AG08395 (cell line): ENCODE data around the gene ZNF292.
A peak's percentile ranks its signal among the peaks of the same experiment; 100 is the strongest.
"Not testable (repeated sequence)": the region's sequence is repeated elsewhere in the genome, so short reads cannot be mapped to it uniquely, and the experiment has no call there.

ENCODE experiments used
- DNase-seq: peaks from one replicate; pipeline ENCODE4 v3.0.0; 2012; ENCODE audit warnings: mixed read lengths, low spot score

The ZNF292 gene

DNA sequence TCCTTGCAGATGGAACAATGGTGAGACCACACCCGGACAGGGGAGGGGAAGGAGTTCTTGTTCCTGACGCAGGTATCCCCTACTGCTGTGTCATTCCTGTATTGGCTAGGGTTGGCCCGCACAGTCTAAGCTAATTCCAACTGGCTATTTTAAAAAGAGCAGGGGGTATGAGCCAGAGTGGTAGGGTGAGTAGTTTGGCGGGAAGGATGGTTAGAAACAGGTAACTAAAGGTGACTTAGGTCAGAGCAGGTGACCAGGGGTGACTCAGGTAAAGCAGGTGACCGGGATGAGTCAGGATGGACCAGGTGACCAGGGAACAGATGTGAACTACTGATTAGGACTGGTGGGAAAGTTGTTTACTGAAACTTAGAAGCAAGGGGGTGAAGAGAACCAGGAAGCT lies 58.0 kb downstream of the ZNF292 start:
- no peak for DNase-seq

DNA sequence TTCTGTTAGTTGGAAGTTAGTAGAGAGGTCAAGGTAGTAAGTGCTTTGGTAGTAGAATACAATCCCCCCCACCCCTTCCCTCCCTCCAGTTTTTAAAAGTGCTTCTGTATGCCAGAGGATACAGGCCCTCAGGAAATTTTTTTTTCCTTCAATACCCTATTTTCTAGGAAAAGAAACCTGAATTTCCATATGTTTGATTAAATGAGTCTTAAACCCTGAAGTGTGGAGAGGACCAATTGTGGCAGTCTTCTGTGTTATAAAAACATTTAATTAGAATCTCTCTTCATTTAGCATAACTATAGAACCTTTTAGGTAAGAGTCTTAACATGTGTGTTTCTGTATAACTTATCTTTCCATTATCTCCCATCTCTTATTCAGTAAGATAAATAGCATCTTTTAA lies 59.5 kb downstream of the ZNF292 start:
- DNase-seq: no peak

DNA sequence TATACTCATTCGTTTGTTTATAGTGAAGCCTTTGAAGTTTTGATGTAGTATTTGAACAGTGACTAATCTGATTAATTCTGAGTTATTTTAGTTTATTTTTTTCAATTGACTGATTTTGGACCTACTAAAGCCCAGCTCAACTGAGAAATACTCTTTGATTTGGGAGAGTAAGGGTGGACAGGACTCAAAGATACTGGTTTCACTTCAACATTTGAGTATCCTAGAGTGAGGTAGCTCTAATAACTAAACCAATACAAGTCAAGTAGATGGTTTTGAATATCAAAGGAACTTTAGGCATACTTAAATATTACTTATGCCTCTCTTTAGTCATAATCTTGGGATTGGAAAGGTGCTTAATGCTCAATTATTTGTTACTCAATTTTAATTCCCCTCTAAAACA lies 65.6 kb downstream of the ZNF292 start:
- DNase-seq: no peak

DNA sequence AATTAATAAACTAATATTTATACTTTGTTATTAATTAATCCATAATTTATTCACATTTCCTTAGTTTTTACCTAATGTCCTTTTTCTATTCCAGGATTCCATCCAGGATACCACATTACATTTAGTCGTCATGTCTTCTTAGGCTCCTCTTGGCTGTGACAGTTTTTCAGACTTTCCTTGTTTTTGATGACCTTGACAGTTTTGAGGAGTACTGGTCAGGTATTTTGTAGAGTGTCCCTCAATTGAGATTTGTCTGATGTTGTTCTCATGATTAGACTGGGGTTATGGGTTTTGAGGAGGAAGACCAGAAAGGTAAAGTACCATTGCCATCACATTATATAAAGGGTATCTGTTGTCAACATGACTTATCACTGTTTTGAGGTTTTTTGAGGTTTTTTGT lies 67.3 kb downstream of the ZNF292 start:
- no peak for DNase-seq

DNA sequence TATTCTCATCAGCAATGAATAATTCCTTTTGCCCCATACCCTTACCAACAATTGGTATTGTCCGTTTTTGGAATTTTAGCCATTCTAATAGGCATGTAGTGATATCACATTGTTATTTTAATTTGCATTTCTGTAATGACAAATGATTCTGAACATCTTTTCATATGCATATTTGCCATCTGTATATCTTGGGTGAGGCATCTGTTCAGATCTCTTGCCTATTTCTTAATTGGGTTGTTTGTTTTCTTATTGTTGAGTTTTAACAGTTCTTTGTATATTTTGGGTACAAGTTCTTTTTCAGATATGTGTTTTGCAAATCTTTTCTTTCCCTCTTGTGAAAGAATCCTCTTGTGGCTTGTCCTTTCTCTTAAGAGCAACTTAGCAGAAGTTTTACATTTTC lies 69.6 kb downstream of the ZNF292 start:
- no peak for DNase-seq

DNA sequence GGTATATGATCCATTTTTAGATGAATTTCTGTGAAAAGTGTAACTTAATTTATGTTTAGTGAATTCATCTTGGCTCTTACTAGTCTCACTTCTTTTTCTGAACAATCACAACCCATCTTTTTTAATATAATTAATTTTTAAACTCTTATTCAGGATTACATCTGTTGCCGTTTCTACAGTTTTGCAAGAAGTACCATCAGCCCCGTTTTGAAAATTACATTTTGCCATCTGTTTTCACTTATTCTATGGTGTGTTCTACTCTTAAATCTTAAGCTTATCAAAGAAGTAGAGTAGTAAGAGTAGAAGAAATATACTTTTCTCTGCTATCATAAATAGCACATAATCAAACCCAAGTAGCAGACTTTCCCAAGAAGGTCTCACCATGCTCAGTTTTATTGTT lies 70.1 kb downstream of the ZNF292 start:
- DNase-seq: no peak

DNA sequence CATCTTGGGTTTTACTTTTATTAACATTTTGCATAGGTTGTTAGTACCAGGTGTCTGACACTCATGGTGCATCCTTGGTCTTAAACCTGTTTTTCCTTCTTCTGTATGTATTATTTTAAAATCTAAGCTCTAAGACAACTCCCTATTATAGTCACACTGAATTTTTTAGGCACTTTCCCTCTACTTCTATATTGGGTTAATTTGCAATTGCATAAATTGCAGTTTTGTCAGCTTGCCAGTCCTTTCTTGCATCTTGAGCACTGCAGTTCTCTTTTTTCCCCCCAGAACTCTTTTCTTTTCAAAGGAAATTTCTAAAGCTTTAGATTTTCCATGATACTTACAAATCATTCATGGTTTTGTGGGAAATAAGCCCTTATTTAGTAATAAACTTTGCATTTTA lies 70.6 kb downstream of the ZNF292 start:
- DNase-seq: no peak

DNA sequence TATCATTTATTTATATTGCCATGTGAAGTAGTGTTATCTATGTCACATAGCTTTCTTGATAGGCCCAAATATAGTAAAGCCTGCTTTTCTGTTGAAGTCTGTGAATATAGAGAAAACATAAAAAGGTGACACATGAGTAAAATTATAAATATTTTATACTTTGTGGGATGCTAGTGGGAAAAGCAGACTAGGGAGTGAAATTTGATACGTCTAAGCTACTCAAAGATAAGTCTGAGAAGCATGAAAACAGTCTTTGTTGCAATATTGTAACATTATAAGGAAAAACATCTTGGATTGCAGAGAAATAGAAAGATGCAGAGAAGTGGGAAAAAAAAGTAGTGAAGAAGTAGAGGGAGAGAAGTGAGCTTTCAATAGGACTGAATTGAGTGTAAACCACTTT lies 75.4 kb downstream of the ZNF292 start:
- DNase-seq: no peak

DNA sequence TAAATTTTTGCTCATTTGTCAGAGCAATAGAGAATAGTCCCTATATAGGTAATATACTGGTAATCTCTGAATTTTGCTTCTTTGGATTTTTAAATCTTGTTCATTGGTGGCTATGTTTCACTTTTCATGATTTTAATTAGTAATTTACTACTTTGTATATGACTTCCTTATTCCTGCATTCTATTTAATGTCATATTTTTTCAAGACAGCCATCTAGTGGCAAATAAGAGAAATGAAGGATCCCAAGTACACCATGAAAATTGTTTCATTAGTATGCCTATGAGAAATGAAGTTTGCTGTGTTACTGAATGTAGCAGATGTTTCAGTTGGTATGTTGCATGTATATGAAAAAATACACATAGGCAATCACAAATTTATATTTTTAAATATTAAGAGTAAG lies 82.4 kb downstream of the ZNF292 start:
- DNase-seq: peak; percentile 45

DNA sequence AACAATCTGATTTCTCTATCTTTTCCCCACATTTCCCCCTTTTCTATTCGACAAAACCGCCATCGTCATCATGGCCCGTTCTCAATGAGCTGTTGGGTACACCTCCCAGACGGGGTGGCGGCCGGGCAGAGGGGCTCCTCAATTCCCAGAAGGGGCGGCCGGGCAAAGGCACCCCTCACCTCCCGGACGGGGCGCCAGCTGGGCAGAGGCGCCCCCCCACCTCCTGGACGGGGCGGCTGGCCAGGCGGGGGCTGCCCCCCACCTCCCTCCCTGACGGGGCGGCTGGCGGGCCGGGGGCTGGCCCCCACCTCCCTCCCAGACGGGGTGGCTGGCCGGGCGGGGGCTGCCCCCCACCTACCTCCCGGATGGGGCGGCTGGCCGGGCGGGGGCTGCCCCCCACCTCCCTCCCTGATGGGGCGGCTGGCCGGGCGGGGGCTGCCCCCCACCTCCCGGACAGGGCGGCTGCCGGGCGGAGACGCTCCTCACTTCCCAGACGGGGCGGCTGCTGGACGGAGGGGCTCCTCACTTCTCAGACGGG lies 83.8 kb downstream of the ZNF292 start:
- DNase-seq: not testable (repeated sequence)

DNA sequence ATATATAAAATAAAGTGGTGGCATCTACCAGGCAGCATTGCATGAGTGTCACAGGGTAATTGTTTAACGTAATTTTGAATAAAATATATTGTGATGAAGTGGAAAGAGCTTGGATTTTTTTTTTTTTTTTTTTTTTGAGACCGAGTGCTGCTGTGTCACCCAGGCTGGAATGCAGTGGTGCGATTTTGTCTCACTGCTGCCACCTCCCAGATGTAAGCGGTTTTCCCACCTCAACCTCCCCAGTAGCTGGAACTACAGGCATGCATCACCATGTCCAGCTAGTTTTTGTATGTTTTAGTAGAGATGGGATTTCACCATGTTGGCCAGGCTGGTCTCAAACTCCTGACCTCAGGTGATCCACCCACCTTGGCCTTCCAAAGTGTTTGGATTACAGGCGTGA lies 85.9 kb downstream of the ZNF292 start:
- DNase-seq: no peak

DNA sequence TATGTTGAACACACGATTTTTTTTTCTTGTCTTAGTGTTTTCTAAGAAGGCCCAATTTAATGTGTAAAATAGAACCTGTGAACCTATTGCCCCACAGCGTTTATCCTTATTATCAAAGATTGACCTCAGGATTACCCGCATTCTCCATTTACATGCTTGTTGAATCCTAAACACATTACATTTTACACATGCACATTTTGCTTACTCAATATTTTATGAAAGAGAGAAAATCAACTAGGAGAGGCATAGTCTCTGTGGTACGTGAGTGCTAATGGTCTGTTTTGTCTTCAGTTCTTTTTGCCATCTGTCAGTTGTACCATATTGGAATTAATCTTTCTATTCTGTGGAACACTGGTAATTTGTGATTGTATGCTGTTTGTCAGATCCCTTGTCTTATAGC lies 86.9 kb downstream of the ZNF292 start:
- DNase-seq: no peak

DNA sequence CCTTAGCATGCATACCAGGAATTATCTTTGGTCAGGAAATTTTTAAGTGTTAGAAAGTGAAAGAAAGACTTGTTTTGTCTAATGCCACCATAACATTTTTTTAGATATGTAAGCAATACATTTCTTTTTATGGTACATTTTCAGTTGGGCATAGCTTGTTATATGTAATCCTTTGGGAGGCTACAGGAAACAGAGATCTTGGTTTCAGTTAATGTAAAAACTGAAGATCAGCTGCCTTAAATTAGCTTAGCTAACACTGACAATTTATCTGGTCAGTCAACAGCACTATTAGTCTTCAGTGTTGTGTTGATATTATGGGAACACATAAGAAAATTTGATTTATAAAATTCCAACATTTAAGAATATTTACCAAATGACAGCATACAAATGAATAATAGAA lies 88.4 kb downstream of the ZNF292 start:
- no peak for DNase-seq

DNA sequence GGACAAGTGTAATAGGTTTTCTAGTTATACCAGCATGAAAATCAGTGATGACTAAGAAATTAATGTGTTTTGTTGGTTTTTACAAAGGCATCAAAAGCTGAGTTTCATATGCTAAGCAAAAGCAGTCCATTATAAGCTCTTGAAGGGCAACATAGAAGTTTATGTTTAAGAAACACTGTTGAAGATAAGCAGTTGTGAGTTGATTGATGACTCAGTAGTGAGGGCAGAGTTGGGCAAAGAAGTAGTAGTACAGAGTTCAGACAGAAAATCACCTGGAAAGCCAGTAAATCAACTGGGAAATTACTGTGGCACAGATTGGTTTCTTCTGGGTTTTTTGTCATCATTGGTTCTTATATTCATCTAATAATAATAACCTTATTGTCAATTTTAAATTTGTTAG lies 89.0 kb downstream of the ZNF292 start:
- no peak for DNase-seq

DNA sequence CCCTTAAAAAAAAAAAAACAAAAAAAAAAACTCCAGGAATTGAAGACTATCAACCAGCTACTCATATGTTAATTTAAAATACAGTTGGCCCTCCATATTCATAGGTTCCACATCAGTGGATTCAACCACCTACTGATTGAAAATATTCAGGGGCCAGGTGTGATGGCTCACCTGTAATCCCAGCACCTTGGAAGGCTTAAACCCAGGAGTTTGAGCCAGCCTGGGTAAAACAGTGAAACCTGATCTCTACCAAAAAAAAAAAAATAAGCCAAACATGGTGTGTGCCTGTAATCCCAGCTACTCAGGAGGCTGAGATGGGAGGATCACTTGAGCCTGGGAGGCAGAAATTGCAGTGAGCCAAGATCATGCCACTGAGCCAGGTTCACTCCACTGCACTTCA lies 94.7 kb downstream of the ZNF292 start:
- no peak for DNase-seq

DNA sequence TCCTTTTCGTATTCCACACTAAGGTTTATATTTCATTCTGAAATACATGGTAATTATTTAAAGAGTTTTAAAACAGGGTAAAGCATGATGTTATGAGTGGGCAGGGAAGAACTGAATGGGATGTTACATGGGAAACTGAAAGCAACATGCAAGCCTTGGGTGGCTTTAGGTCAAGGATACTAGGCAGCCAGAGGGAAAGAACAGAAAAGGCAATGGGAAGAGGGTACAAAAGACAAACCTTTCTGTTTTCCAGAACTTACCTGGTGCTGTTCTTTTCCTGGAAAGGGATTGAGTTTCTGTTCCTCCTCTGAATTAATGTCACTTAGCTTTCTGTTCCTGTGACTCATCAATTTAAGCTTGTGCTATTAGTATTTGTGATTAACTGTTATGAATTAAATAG lies 95.9 kb downstream of the ZNF292 start:
- no peak for DNase-seq

DNA sequence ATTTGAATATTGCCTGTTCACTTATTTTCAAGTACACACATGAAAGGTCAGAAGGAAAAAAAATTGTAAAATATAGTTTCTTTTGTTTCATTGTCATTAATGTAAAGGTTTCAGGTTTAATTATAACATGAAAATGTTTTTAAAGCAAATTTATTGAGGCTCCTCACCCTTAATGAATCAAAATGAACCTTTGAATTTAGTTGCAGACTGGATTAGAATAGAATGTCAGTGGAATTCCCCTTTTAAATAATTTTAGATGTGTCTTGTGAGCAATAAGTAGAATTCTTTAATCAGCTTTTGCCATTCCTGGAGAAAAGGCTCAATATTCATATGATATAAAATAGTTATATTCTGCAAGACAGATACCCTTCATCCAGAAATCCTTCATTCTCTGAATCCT lies 96.4 kb downstream of the ZNF292 start:
- no peak for DNase-seq

DNA sequence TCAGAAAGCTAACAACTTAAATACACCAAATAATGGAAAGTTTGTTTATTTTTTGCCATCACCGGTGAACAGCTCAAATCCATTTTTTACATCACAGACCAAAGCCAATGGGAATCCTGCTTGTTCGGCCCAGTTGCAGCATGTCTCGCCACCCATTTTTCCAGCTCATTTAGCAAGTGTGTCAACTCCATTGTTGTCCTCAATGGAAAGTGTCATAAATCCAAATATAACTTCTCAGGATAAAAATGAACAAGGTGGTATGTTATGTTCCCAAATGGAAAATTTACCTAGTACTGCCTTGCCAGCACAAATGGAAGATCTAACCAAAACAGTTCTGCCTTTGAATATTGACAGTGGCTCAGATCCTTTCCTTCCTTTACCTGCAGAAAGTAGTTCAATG lies 101.7 kb downstream of the ZNF292 start:
- no peak for DNase-seq

DNA sequence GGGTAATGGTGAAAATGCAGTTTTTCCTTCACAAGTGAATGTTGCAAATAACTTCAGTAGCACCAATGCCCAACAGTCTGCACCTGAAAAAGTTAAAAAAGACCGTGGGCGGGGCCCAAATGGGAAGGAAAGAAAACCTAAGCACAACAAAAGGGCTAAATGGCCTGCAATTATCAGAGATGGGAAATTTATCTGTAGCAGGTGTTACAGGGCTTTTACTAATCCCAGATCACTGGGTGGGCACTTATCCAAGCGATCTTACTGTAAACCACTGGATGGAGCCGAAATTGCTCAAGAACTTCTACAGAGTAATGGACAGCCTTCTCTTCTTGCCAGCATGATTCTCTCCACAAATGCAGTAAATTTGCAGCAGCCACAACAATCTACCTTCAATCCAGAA lies 102.2 kb downstream of the ZNF292 start:
- no peak for DNase-seq

DNA sequence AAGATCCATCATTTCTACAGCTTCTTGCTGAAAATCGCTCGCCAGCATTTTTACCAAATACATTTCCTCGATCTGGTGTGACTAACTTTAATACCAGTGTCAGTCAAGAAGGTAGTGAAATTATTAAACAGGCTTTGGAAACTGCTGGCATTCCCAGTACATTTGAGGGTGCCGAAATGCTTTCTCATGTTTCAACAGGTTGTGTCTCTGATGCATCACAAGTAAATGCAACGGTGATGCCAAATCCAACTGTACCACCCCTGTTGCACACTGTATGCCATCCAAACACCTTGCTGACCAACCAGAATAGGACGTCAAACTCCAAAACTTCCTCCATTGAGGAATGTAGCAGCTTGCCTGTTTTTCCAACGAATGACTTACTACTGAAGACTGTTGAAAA lies 102.6 kb downstream of the ZNF292 start:
- no peak for DNase-seq

DNA sequence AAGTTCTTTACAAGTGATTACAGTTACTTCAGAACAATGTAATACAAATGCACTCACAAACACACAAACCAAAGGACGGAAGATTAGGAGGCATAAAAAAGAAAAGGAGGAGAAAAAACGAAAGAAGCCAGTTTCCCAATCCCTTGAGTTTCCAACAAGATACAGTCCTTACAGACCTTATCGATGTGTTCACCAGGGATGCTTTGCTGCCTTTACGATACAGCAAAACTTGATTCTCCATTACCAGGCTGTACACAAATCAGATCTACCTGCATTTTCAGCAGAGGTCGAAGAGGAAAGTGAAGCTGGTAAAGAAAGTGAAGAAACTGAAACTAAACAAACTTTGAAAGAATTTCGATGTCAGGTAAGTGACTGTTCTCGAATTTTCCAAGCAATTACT lies 104.4 kb downstream of the ZNF292 start:
- no peak for DNase-seq

DNA sequence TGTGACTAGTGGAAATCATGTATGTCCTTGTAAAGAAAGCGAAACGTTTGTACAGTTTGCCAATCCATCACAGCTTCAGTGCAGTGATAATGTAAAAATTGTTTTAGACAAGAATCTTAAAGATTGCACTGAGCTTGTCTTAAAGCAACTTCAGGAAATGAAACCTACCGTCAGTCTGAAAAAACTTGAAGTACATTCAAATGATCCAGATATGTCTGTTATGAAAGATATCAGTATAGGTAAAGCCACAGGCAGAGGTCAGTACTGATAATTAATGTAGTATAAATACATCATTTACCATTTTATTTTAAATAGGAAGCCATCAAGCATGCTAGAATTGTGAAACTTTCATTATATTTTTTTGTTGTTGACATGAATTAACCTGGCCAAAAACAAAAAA lies 106.2 kb downstream of the ZNF292 start:
- no peak for DNase-seq

DNA sequence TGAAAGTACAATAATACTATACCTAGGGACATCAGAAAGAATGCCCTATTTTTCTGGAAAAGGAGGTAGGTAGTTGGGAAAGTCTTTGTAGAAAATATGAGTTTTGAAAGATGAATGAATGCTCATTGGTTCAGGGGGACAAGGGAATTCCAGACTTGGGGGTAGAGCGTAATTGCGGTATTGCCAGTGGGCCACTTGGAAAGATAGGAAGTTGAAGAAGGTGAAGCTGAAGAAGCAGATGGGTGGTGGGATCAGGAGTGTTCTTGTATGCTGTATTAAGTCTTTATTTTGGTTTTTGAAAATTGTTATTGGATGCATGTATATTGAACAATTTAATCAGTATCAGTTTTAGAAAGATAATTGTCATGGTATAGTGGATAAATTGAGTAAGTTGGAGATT lies 109.1 kb downstream of the ZNF292 start:
- DNase-seq: no peak

DNA sequence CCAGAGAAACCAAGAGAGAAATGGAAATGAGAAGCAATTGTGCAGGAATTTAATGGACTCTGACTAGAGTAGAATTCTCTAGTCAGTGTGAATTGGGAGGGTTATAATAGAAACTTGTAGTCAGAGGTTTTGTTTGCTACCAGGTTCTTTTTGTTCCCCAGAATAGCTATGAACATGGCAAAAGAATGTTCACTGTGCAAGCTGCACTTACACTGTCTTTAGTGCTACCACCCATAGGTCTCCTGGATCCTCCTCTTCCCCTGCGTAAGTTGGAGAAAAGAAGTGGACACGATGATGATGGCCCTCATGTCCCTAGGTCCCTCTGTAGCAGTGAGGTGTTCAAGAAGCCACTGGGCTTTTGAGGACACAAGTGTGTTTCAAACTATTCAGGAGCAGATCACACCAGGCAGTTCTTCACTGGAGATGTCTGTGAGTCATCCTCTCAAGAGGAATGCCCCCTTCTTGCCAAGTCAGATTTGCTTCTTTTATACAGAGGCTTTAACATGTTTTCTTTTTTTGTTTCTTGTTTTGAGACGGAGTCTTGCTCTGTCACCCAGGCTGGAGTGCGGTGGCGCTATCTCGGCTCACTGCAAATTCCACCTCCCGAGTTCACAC lies 119.4 kb downstream of the ZNF292 start:
- DNase-seq: peak; percentile 84

DNA sequence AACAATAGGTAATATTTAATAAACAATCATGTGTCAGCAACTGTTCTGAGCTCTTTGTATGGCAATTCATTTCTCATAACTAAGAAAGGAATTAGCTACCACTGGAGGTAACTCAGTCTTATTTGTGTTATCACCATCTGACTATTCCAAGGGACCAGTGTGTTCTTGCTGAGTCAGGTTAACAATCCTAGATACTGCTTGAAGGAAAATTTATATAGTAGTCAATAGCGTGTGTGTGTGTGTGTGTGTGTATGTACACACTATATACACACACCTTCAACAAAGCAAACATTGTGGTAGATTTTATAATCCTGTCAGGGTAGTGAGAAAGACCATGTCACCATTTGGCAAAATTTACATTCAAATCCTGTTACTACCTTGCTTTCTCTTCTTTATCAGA lies 121.3 kb downstream of the ZNF292 start:
- no peak for DNase-seq
